CD4-positive, alpha-beta memory T cell (primary cell): ENCODE measurements around the gene FAM78A. TPM values are rescaled to one million over a fixed set of nuclear protein-coding genes. Genes with fewer than 3 reads are reported as not detected.
"Not testable (repeated sequence)": the region's sequence is repeated elsewhere in the genome, so short reads cannot be mapped to it uniquely, and the experiment has no call there.

ENCODE experiments used
- CTCF ChIA-PET: fragments of 350-600 bp; sonication (Branson Sonifier 250); formaldehyde crosslinking; loops from one replicate; lab custom pipeline; 2021; ENCODE audit warnings: inconsistent platforms; ENCODE audit not compliant: partially characterized antibody; lab: Charles Lee
- POLR2A ChIA-PET: fragments of 350-600 bp; sonication (Branson Sonifier 250); formaldehyde crosslinking; loops from one replicate; lab custom pipeline; 2021; ENCODE audit not compliant: partially characterized antibody; lab: Charles Lee
- DNase-seq, 5 donors: peaks; one replicate each; pipeline versions ENCODE4 v3.0.0 to v3.0.0-alpha.2; 2020 to 2022; ENCODE audit warnings: mixed read lengths in 1 of 5
- H3K27ac ChIP-seq: one replicate; pipeline ENCODE4 v1.7.0; 2013; ENCODE audit warnings: low read depth, low read length
- H3K27me3 ChIP-seq: 2 replicates; pipeline ENCODE4 v1.7.0; 2013; ENCODE audit warnings: mild to moderate bottlenecking, low read length, moderate library complexity; ENCODE audit not compliant: insufficient read depth
- H3K36me3 ChIP-seq: 2 replicates; pipeline ENCODE4 v1.7.0; 2013; ENCODE audit warnings: mild to moderate bottlenecking, low read length, moderate library complexity; ENCODE audit not compliant: insufficient read depth
- H3K4me1 ChIP-seq: 2 replicates; pipeline ENCODE4 v1.7.0; 2013; ENCODE audit warnings: mild to moderate bottlenecking, low read length, moderate library complexity; ENCODE audit not compliant: insufficient read depth
- H3K4me3 ChIP-seq, 2 donors: one replicate each; pipeline ENCODE4 v1.7.0; 2013; ENCODE audit warnings: low read length in 2 of 2, mild to moderate bottlenecking in 1 of 2
- H3K9me3 ChIP-seq, 2 donors: one replicate each; pipeline ENCODE4 v1.7.0; 2013; ENCODE audit warnings: low read length in 2 of 2, control low read depth in 1 of 2; ENCODE audit not compliant: control insufficient read depth in 1 of 2
- H3K27ac Mint-ChIP-seq, 7 donors: one replicate each; pipeline ENCODE4 v1.8.0; 2020 to 2021; ENCODE audit warnings: mixed read lengths in 7 of 7, mild to moderate bottlenecking in 6 of 7, inconsistent platforms in 3 of 7, moderate library complexity in 3 of 7
- H3K27me3 Mint-ChIP-seq, 2 donors: one replicate each; pipeline ENCODE4 v1.8.0; 2020 to 2021; ENCODE audit warnings: mixed read lengths in 2 of 2
- H3K36me3 Mint-ChIP-seq, 2 donors: one replicate each; pipeline ENCODE4 v1.8.0; 2020 to 2021; ENCODE audit warnings: mixed read lengths in 2 of 2, inconsistent platforms in 1 of 2, mild to moderate bottlenecking in 1 of 2
- H3K4me1 Mint-ChIP-seq, 4 donors: one replicate each; pipeline ENCODE4 v1.8.0; 2020 to 2021; ENCODE audit warnings: mixed read lengths in 4 of 4, mild to moderate bottlenecking in 1 of 4
- H3K4me3 Mint-ChIP-seq, 8 donors: one replicate each; pipeline ENCODE4 v1.8.0; 2020 to 2021; ENCODE audit warnings: mixed read lengths in 8 of 8, mild to moderate bottlenecking in 7 of 8, moderate library complexity in 6 of 8, inconsistent platforms in 3 of 8
- H3K9me3 Mint-ChIP-seq, 8 donors: one replicate each; pipeline ENCODE4 v1.8.0; 2020 to 2021; ENCODE audit warnings: mixed read lengths in 8 of 8, mild to moderate bottlenecking in 5 of 8, inconsistent platforms in 3 of 8, moderate library complexity in 1 of 8
- intact Hi-C: fragments of 100-400 bp; cut with micrococcal nuclease; formaldehyde crosslinking; loops from one replicate; pipeline ENCODE4 v1.15.1; 2023
- polyA plus RNA-seq, 2 donors: library from polyadenylated mRNA; unstranded; fragments of 300-500 nt; fragmentation: Illumina TruSeq; gene quantifications; one replicate each; pipeline ENCODE4 v1.2.3, GENCODE V29; 2021
- total RNA-seq, 2 experiments: library from RNA; stranded (reverse); gene quantifications; one replicate each; pipeline ENCODE4 v1.2.3, GENCODE V29; 2021

FAM78A gene
- total and polyA plus RNA-seq, 4 experiments from 2014 or later, result 5.5 to 93.5 (median 61.3) TPM

DNA sequence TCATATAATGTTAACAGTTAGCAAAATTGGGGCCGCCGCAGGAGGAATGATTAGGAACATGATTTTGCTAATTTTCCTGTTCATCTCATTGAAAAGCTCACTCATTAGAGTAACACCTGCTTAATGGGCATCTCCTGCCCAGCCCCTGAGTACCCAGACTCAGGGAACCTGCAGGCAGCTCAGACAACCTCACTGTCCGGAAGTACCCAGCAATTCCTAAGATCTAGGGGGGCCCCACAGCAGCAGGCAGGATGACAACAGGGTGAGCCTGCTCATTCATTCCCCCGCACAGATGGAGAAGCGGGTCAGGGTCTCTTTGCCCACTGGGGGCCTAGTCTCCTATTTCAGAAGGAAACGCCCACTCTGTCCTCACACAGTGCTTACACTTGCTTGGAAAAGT is 12.6 kb downstream of the FAM78A start:
- H3K4me1 ChIP-seq, result peaks cover 72% of the 10 kb centered on the region
- H3K27ac ChIP-seq, result peak overlapping the region; percentile 72
- H3K36me3 ChIP-seq, result peaks cover 45% of the 10 kb centered on the region
- H3K4me3 ChIP-seq, result no peak overlapping the region
- H3K36me3 Mint-ChIP-seq, result peaks cover 34 to 60% of the 10 kb centered on the region in 2 donors
- H3K4me3 Mint-ChIP-seq, result peak overlapping the region; percentile 17 to 99 (median 69)
- H3K9me3 ChIP-seq, result no peaks in the 10 kb centered on the region
- intact Hi-C loops, result no loop called here
- peaks cover 32 to 79% (median 57%) of the 10 kb centered on the region in 4 donors for H3K4me1 Mint-ChIP-seq
- DNase-seq, result peak in 1 of 5 donors; percentile 5
- CTCF ChIA-PET, result interaction anchor here (1.3 kb wide), 2 partner anchors 21 to 72 kb away, joined by 3 to 4 read pairs; no protein-coding TSS in a partner anchor
- no peaks in the 10 kb centered on the region for H3K27me3 ChIP-seq
- POLR2A ChIA-PET, result interaction anchor here (1.0 to 22.4 kb wide), 6 partner anchors 8 to 31 kb away, joined by 3 to 1324 read pairs (median 8); partner anchors contain the start of gene FAM78A
- H3K27me3 Mint-ChIP-seq, result no peaks in the 10 kb centered on the region
- no peaks in the 10 kb centered on the region for H3K9me3 Mint-ChIP-seq
- peak overlapping the region; percentile 83 to 99 (median 94) for H3K27ac Mint-ChIP-seq

- ChIA-PET CTCF (interaction anchor here (1.3 kb wide), 1 partner anchor 73 kb away, joined by 4 read pairs; no protein-coding TSS in a partner anchor), POLR2A (interaction anchor here (1.3 to 22.4 kb wide), 4 partner anchors 7 to 28 kb away, joined by 3 to 1324 read pairs (median 17); partner anchors contain the start of gene FAM78A)
- peaks cover 71% of the 10 kb centered on the region for H3K4me1 ChIP-seq
- H3K36me3 ChIP-seq, result peaks cover 46% of the 10 kb centered on the region
- H3K4me3 ChIP-seq, H3K9me3 ChIP-seq, intact Hi-C loops, H3K9me3 Mint-ChIP-seq, H3K27me3 Mint-ChIP-seq, DNase-seq, H3K27me3 ChIP-seq: not testable (repeated sequence)
- Mint-ChIP-seq H3K27ac (peak overlapping the region; percentile 41 to 95 (median 88)), H3K4me3 (peak overlapping the region in 7 of 8 donors; percentile 8 to 85 (median 57)), H3K4me1 (peaks cover 31 to 78% (median 55%) of the 10 kb centered on the region in 4 donors), H3K36me3 (peaks cover 34 to 61% of the 10 kb centered on the region in 2 donors)
- peak overlapping the region; percentile 36 for H3K27ac ChIP-seq
These were observed 13.3 kb downstream of the FAM78A start for GRCh38 chr9:131263033-131263343.

GRCh38 chr9:131262327-131263032 is 13.8 kb downstream of the FAM78A start:
- Histone ChIP-seq H3K9me3 (no peaks in the 10 kb centered on the region), H3K27me3 (no peaks in the 10 kb centered on the region), H3K27ac (peak overlapping the region; percentile 36), H3K4me1 (peaks cover 71% of the 10 kb centered on the region), H3K36me3 (peaks cover 46% of the 10 kb centered on the region), H3K4me3 (no peak overlapping the region)
- peak overlapping the region; percentile 8 to 85 (median 52) for H3K4me3 Mint-ChIP-seq
- H3K9me3 Mint-ChIP-seq, result no peaks in the 10 kb centered on the region
- peaks cover 31 to 82% (median 57%) of the 10 kb centered on the region in 4 donors for H3K4me1 Mint-ChIP-seq
- intact Hi-C loops, result no loop called here
- ChIA-PET POLR2A (interaction anchor here (0.6 to 22.4 kb wide), 3 partner anchors 10 to 23 kb away, joined by 3 to 1324 read pairs (median 14); partner anchors contain the start of gene FAM78A), CTCF (interaction anchor here (1.8 kb wide), 1 partner anchor 11 kb away, joined by 7 read pairs; no protein-coding TSS in a partner anchor)
- peaks cover 34 to 65% of the 10 kb centered on the region in 2 donors for H3K36me3 Mint-ChIP-seq
- no peaks in the 10 kb centered on the region for H3K27me3 Mint-ChIP-seq
- DNase-seq, result peak in 1 of 5 donors; percentile 15
- H3K27ac Mint-ChIP-seq, result peak overlapping the region; percentile 62 to 95 (median 88)

GRCh38 chr9:131260751-131261452 is 15.4 kb downstream of the FAM78A start:
- CTCF ChIA-PET, result interaction anchor here (1.8 kb wide), 1 partner anchor 13 kb away, joined by 7 read pairs; no protein-coding TSS in a partner anchor
- POLR2A ChIA-PET, result interaction anchor here (1.6 to 22.4 kb wide), 3 partner anchors 9 to 25 kb away, joined by 6 to 1324 read pairs (median 124); partner anchors contain the start of gene FAM78A
- peaks cover 0 to 3% (median 0%) of the 10 kb centered on the region in 8 donors for H3K9me3 Mint-ChIP-seq
- intact Hi-C loops, result no loop called here
- H3K27ac Mint-ChIP-seq, result peak overlapping the region in 6 of 7 donors; percentile 50 to 98 (median 77)
- peaks cover 31 to 81% (median 55%) of the 10 kb centered on the region in 4 donors for H3K4me1 Mint-ChIP-seq
- Histone ChIP-seq H3K27me3 (no peaks in the 10 kb centered on the region), H3K27ac (no peak overlapping the region), H3K4me3 (no peak overlapping the region), H3K4me1 (peaks cover 69% of the 10 kb centered on the region), H3K36me3 (peaks cover 45% of the 10 kb centered on the region), H3K9me3 (no peaks in the 10 kb centered on the region)
- no peak overlapping the region for H3K4me3 Mint-ChIP-seq
- H3K27me3 Mint-ChIP-seq, result no peaks in the 10 kb centered on the region
- peaks cover 27 to 61% of the 10 kb centered on the region in 2 donors for H3K36me3 Mint-ChIP-seq
- DNase-seq, result peak in 1 of 5 donors; percentile 30

DNA sequence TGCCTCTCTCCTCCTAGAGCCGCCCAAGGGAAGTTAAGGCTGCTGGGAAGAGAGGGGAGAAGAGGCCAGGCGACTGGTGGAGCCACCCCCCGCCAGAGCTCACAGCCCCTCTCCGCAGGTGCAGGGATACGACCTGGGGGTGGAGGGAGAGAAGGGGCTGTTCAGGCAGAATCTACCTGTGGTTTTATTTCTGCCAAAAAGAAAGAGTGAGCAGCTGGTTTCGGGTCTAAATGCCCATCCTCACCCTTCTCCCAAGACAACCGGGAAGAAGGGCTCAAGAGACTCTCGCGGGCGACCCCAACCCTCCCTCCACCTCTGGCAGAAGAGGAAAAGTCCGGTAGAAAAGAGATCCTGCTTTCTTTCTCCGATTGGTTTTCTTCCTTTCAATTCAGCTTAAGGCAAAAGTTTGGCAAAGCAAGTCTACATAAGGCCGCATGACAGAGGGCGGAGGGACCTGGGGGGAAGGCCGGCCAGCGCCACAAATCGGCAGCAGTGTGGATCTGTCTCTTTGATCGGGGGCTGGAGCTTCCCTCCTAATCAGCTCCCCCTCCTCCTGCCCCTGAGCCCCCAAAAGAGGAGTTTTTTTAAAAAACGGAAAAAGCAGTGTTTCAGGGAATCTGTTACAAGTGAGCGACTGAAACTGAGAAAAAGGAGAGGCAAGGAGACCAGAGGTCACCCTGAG is 16.3 kb downstream of the FAM78A start:
- Histone ChIP-seq H3K27ac (peak overlapping the region; percentile 20), H3K9me3 (no peaks in the 10 kb centered on the region), H3K27me3 (no peaks in the 10 kb centered on the region), H3K4me3 (no peak overlapping the region), H3K36me3 (peaks cover 40% of the 10 kb centered on the region), H3K4me1 (peaks cover 69% of the 10 kb centered on the region)
- H3K27me3 Mint-ChIP-seq, result no peaks in the 10 kb centered on the region
- H3K27ac Mint-ChIP-seq, result peak overlapping the region in 5 of 7 donors; percentile 55 to 98 (median 74)
- POLR2A ChIA-PET, result interaction anchor here (1.6 to 22.4 kb wide), 3 partner anchors 8 to 24 kb away, joined by 6 to 1324 read pairs (median 124); partner anchors contain the start of gene FAM78A
- H3K4me1 Mint-ChIP-seq, result peaks cover 31 to 81% (median 55%) of the 10 kb centered on the region in 4 donors
- no peak for DNase-seq
- peaks cover 0 to 3% (median 0%) of the 10 kb centered on the region in 8 donors for H3K9me3 Mint-ChIP-seq
- peaks cover 27 to 61% of the 10 kb centered on the region in 2 donors for H3K36me3 Mint-ChIP-seq
- CTCF ChIA-PET, result interaction anchor here (11.0 kb wide), 1 partner anchor 11 kb away, joined by 188 read pairs; the partner anchor contains the start of gene FAM78A
- intact Hi-C loops, result loop anchor here (10.0 kb wide), 2 partner anchors 415 to 475 kb away; no protein-coding TSS in a partner anchor
- H3K4me3 Mint-ChIP-seq, result peak overlapping the region in 1 of 8 donors; percentile 9

- Mint-ChIP-seq H3K27ac (peak overlapping the region in 6 of 7 donors; percentile 55 to 98 (median 66)), H3K4me1 (peaks cover 32 to 81% (median 55%) of the 10 kb centered on the region in 4 donors), H3K36me3 (peaks cover 26 to 56% of the 10 kb centered on the region in 2 donors), H3K27me3 (no peaks in the 10 kb centered on the region), H3K9me3 (peaks cover 0 to 3% (median 0%) of the 10 kb centered on the region in 8 donors), H3K4me3 (peak overlapping the region in 1 of 8 donors; percentile 9)
- intact Hi-C loops, result loop anchor here (10.0 kb wide), 2 partner anchors 415 to 475 kb away; no protein-coding TSS in a partner anchor
- ChIA-PET CTCF (interaction anchor here (11.0 kb wide), 1 partner anchor 12 kb away, joined by 188 read pairs; the partner anchor contains the start of gene FAM78A), POLR2A (interaction anchor here (7.4 to 22.4 kb wide), 2 partner anchors 15 to 24 kb away, joined by 124 to 1324 read pairs; partner anchors contain the start of gene FAM78A)
- no peak for DNase-seq
- Histone ChIP-seq H3K27ac (peak overlapping the region; percentile 20), H3K4me1 (peaks cover 69% of the 10 kb centered on the region), H3K27me3 (no peaks in the 10 kb centered on the region), H3K4me3 (no peak overlapping the region), H3K9me3 (no peaks in the 10 kb centered on the region), H3K36me3 (peaks cover 40% of the 10 kb centered on the region)
These were observed 16.8 kb downstream of the FAM78A start for GRCh38 chr9:131259432-131259898.
